HG03442 (cell line): ENCODE results near the gene TRAF3IP1.
"Not testable (repeated sequence)": the region's sequence is repeated elsewhere in the genome, so short reads cannot be mapped to it uniquely, and the experiment has no call there.

ENCODE experiments used
- ATAC-seq: cut with Tn5 transposase; IDR thresholded peaks from one replicate; pipeline ENCODE4 v1.9.1; 2021; ENCODE audit warnings: mild to moderate bottlenecking, moderate library complexity; ENCODE audit not compliant: unreplicated experiment

The TRAF3IP1 gene

GRCh38 chr2:238404406-238405216 lies 84.3 kb downstream of the TRAF3IP1 start:
- no peak for ATAC-seq

DNA sequence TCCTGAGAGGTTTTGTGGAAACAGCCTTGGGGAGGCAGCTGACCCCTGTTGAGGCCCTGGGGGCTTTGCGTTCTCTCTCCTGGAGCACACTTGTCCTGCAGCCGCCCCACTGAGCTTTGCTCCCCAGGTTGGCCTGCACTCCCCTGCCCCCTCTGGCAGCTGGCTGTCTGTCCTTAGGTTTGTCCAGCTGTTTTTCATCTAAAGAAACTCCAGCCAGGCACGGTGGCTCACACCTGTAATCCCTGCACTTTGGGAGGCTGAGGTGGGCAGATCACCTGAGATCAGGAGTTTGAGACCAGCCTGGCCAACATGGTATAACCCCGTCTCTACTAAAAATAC lies 84.9 kb downstream of the TRAF3IP1 start:
- ATAC-seq = not testable (repeated sequence)

GRCh38 chr2:238406221-238406997 lies 86.1 kb downstream of the TRAF3IP1 start:
- no peak for ATAC-seq

GRCh38 chr2:238406998-238407285 lies 86.6 kb downstream of the TRAF3IP1 start:
- no peak for ATAC-seq

DNA sequence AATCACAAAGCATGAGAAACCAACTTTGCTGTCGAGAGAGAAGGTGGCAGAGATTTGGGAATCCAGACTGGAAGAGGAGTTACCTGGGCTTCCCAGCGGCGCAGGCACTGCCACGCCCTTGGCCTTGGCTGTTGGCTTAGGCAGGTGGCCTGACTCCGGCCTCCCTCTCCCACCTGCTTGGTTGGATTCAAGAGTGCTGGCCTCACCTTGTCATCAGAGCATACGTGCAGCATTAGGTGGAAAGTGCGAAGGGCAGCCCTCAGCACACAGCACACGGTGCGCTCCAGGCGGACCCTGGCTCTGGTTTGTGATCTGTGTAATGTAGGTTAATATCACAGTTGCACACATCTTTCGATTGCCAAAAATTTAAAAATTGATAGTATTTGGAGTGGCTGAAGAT lies 87.2 kb downstream of the TRAF3IP1 start:
- no peak for ATAC-seq

DNA sequence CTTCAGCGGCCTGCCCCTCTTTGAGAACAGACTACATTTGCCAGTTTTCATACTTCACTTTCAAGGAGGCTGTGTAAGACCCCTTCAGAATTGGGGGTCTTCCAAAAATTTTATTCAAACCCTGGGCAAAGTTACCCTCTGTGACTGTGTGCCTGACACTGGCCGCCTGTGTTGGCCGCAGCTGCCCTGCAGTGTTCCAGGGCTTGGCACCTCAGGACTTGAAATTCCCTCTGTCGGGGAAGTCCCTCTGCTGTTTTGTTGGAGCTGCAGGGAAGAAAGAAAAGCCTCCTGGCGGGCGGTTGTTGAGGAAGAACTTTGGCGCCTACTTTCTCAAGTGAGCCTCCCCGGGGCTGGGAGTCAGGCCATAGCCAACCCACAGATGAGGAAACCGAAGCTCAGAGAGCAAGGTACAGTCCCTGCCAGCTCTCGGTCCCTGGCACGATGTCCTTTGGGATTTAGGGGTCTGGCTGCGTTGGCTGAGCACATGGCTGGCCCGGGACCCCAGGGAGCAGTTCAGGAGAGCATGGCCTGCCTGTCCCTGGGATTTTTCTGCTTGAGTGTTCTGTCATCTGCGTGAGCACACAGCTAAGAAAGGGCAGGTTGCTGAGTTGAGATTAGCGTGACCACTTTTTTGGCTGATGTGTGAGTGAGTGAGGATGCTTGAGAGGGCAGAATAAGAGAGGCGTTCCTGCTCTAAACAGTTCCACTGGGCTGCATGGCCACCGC lies 88.5 kb downstream of the TRAF3IP1 start:
- no peak for ATAC-seq

DNA sequence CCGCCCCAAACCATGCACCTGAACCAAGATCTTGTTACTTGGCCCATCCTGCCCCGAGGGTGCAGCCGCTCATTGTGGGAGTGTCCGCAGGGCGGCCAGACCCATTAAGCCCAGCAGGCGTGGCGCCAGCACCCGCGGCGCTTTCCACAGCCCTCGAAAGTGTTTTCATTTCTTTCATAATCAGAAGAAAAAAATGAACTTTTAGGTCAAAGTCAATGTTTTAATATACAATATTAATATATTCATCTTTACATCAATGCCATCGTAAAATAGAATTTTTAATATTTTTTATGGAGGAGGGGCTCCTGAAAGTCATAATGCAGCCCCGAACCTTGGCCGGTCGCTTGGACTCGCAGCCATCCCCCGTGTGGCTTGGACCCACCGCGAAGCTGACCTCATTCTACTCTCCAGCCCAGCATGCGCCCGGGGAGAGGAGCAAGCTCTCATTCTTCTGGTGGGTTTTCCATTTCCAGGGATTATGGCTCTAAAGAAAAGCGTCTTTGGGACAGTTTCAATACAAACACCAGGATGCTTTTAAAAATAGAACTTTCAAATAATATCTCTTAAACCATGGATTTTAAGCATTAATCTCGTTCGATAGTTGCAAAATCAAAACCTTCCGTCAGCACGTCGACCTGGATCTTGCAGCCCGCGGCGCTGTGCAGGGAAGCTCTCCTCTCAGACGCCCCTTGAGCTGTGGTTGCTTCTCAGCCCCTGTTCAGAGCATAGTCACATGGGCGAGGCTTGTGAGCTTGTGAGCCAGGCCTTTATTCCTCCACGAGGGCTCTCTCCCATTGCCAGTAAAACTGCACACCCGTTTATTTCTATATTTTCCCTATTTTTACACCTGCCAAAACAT lies 89.3 kb downstream of the TRAF3IP1 start:
- ATAC-seq = no peak

DNA sequence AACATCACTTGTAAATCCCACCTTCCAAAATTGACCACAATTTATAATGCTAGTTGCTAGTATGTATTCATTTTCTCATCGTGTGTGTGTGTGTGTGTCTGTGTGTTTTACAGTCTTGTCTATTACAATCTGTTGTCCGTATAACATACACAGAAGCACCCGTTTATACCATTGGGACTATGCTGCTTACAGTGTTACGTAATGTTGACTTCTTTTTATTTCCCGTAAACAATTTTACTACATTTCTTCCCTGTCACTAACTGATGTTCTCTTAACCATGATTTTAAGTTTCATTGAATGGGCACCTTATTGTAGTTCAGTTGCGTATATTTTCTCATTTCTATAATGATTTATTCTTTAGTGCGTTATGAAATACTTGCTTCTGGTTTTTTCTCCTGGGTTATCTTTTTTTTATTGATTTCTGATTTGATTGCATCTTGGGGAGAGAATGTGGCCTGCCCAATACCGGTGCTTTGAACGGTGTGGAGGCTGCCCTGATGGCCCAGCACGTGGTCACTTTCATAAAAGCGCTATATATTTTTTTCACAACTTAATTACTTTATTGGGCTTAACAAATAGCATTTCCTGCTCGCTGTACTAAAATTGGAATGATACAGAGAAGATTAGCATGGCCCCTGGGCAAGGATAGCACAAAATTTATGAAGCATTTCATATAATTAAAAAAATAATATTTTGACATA lies 91.9 kb downstream of the TRAF3IP1 start:
- no peak for ATAC-seq

GRCh38 chr2:238413368-238413767 lies 93.0 kb downstream of the TRAF3IP1 start:
- no peak for ATAC-seq

- ATAC-seq = no peak
Observed at GRCh38 chr2:238415036-238415764, 94.9 kb downstream of the TRAF3IP1 start.

GRCh38 chr2:238415893-238416292 lies 95.6 kb downstream of the TRAF3IP1 start:
- ATAC-seq = no peak

DNA sequence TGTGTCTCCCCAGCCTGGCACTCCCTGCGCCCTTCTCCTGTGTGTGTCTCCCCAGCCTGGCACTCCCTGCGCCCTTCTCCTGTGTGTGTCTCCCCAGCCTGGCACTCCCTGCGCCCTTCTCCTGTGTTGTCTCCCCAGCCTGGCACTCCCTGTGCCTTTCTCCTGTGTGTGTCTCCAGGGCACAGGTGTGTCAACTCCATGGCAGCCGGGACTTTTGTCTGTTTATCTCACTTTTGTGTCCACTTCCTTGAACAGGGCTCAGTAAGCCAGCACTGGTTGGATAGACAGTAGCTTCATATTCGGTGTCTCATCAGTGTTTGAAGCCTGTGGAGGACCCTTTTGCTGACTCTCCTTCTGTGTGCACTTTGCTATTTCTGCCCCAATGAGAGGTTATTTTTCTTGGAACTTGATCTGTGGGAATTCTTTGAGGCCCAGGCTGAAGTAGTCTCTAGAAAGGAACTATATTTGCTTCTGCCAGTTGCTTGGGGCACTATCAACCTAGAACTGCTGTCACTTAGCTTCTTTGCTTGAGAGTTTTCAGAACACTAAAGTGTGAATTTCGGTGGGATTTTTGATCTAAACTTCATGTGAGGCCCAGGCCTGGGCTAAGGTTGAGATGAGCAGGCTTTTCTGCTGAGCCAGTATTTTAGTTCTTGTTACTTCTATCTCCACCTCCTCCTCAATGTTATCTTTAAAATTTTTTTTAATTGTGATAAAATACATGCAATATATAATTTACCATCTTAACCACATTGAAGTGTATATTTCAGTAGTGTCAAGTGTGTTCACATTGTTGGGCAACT lies 98.1 kb downstream of the TRAF3IP1 start:
- ATAC-seq = no peak

- ATAC-seq = no peak
Observed at GRCh38 chr2:238418999-238419546, 98.8 kb downstream of the TRAF3IP1 start.

DNA sequence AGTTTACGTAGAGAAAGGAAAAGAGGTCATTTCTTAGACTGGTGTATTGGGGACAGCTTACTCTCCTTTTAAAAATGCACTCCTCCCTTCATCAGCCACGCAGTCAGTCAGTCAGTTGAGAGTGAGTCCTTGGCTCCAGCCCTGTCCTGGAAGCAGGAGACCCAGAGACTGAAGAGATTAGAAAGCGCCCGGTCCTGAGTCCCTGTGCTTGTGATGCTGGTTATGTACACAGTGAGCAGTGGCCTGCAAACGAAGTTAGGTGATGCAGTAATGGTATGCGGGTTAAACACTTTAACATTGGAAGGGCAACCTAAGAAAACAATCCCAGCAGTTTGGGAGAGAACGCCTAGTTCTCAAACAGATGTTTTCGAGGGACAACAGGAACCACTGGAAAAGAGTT lies 100.1 kb downstream of the TRAF3IP1 start:
- no peak for ATAC-seq

GRCh38 chr2:238420878-238421694 lies 100.8 kb downstream of the TRAF3IP1 start:
- ATAC-seq = no peak

DNA sequence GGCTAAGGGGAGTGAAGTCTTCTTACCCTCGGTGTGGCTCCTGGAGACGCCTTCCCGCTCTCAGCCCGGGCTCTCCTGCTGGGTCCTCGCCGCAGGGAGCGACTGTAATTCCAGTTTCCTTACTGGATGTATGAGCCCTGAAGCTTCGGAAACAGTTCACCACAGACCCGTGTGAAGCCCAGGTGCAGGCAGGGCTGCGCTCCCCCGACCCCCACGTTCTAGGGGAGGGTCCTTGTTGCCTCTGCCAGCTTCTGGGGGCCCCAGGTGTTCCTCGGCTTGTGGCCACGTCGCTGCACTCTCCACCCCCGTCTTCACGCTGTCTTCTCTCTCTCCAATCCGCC lies 101.3 kb downstream of the TRAF3IP1 start:
- ATAC-seq = no peak

DNA sequence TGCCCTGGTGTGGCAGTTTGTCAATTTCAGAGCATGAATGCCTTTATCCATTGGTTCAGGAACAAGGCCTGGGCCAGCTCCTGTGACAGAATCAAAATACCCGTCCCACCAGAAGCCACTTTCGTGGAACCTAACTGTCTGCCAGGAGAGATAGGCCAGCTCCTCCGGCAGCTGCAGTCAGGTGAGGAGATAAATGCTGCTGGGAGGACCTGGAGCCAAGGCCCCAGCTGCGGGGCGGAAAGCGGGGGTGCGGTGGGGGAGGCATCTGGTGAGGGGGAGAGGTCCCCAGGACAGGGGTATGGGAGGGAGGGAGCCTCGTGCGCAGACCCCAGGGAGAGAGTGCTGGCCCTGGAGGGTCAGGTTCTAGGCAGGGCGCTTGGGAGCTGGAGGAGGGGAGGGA lies 102.0 kb downstream of the TRAF3IP1 start:
- no peak for ATAC-seq

DNA sequence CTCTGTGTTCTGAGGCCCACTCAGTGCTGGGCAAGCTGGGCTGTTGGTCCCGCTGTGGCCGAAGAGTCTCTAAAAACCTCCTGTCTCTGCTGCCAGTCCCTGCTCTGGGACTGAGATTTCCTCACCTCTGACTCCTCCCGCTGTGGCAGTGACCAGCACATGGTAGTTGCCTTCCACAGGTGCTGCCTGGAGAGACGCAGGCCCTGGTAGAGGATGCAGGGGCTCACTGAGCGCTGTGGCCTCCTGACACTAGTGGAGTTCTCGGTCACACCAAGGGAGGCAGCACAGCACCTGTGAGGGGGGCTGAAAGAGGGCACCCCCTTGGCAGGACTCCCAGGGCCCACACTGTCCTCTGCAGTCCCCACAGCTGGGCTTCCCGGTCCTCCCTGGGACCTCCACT lies 102.6 kb downstream of the TRAF3IP1 start:
- ATAC-seq = no peak
